Brain microvascular endothelial cell (primary cell): ENCODE data around the gene TSPEAR.

Experiments
- DNase-seq: peaks from one replicate; pipeline ENCODE4 v3.0.0-alpha.2; 2020
- H3K27ac ChIP-seq: fragments of 250-450 bp; sonication (Bioruptor Pico); 2 replicates; pipeline ENCODE4 v1.5.1; 2020; ENCODE audit warnings: mild to moderate bottlenecking, moderate library complexity
- H3K27me3 ChIP-seq: fragments of 250-450 bp; sonication (Bioruptor Pico); replicated peaks from 2 replicates; pipeline ENCODE4 v1.5.1; 2020; ENCODE audit warnings: mild to moderate bottlenecking
- H3K36me3 ChIP-seq: fragments of 250-450 bp; sonication (Bioruptor Pico); replicated peaks from 2 replicates; pipeline ENCODE4 v1.5.1; 2020; ENCODE audit warnings: mild to moderate bottlenecking
- H3K4me3 ChIP-seq: 2 replicates; pipeline ENCODE4 v1.5.1; 2011; ENCODE audit warnings: low read depth, mild to moderate bottlenecking, control low read depth, low read length, moderate library complexity
- CTCF ChIP-seq: IDR thresholded peaks from 2 replicates; pipeline ENCODE4 v1.5.1; 2011; ENCODE audit warnings: low read depth, mild to moderate bottlenecking, moderate library complexity, low read length, control low read depth, inconsistent platforms; ENCODE audit errors: missing control alignments
- in situ Hi-C: cut with HindIII; loops from 2 replicates; pipeline ENCODE4 v1.10.0; 2017; ENCODE audit warnings: low sequenced_read_pairs, low pct_ligation_motif_present

Gene TSPEAR

DNA sequence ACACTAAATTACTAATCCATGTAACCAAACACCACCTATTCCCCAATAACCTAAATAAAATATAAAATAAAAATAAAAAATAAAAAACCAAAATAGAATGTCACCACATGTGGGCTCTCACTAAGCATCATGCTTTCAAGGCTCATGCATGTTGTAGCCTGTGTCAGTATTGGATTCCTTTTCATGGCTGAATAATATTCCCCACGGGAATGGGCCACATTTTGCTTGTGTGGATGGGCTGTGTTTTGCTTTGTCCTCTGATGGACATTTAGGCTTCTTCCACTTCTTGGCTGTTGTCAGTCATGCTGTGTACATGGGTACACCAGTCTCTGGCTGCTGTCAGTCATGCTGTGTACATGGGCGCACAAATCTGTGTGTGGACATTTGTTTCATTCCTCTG, 122.3 kb downstream of the TSPEAR start:
- no peak for TF ChIP-seq CTCF
- Histone ChIP-seq H3K27ac (no peak overlapping the region), H3K36me3 (no peaks in the 10 kb centered on the region), H3K4me3 (no peak overlapping the region), H3K27me3 (peaks cover 11% of the 10 kb centered on the region)
- in situ Hi-C loops: no loop called here
- DNase-seq: no peak

DNA sequence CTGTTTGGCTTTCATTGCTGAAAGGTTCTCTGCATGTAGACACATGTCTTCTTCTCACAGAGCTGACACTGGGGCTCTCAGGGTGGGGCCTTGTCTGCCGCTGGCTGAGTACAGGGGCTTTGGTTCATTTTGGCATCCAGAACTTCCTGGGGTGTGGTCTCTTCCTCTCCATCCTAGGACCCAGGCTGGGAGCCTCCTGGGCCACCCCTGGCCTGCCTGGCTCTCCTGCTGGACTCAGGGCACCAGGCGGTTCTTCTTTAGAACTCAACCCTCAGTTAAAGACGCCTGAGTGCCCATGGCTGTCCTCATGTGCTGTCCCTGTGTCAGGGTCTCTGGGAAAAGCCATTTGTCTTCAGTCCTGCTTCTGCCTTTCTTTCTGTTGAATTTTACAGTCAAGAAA, 125.5 kb downstream of the TSPEAR start:
- H3K36me3 ChIP-seq: no peaks in the 10 kb centered on the region
- TF ChIP-seq CTCF: no peak
- in situ Hi-C loops: no loop called here
- no peak overlapping the region for H3K27ac ChIP-seq
- no peak overlapping the region for H3K4me3 ChIP-seq
- H3K27me3 ChIP-seq: no peaks in the 10 kb centered on the region
- no peak for DNase-seq

- TF ChIP-seq CTCF: no peak
- no peak overlapping the region for H3K27ac ChIP-seq
- H3K36me3 ChIP-seq: no peaks in the 10 kb centered on the region
- no peaks in the 10 kb centered on the region for H3K27me3 ChIP-seq
- DNase-seq: no peak
- in situ Hi-C loops: no loop called here
- H3K4me3 ChIP-seq: no peak overlapping the region
These were observed 127.6 kb downstream of the TSPEAR start for GRCh38 chr21:44583800-44584147.

GRCh38 chr21:44583089-44583799, 128.1 kb downstream of the TSPEAR start:
- in situ Hi-C loops: no loop called here
- Histone ChIP-seq H3K4me3 (no peak overlapping the region), H3K27me3 (no peaks in the 10 kb centered on the region), H3K36me3 (no peaks in the 10 kb centered on the region), H3K27ac (no peak overlapping the region)
- TF ChIP-seq CTCF: no peak
- no peak for DNase-seq

DNA sequence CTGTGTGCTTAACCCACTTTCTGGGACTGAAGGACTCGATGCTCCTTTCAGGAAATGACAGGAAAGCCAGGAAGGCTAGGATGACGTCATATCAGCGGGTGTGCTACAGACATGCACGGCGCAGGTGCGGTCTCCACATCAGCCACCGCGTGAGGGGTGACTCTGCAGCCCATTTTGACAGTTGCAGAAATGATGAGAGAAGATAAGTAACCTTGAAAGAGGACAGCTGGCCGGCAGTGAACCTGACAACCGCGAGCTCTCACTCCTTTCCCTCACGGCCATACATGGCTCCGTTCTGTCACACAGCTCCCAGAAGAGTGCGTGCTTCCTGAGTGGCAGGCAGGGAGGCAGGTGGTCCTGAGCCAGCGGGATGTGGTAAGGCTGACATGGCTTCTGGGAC, 129.3 kb downstream of the TSPEAR start:
- in situ Hi-C loops: no loop called here

More for the DNA sequence above, 129.3 kb downstream of the TSPEAR start:
- H3K27ac ChIP-seq: no peak overlapping the region
- no peaks in the 10 kb centered on the region for H3K36me3 ChIP-seq
- H3K27me3 ChIP-seq: no peaks in the 10 kb centered on the region
- TF ChIP-seq CTCF: no peak
- H3K4me3 ChIP-seq: no peak overlapping the region
- no peak for DNase-seq
